NT2/D1 (cell line): ENCODE measurements around the gene STX8.

Source experiments
- SUZ12 ChIP-seq: IDR thresholded peaks from 2 replicates; pipeline ENCODE4 v1.6.1; 2011; ENCODE audit not compliant: insufficient read length, insufficient read depth; ENCODE audit errors: extremely low read depth
- ZNF274 ChIP-seq: IDR thresholded peaks from 2 replicates; pipeline ENCODE4 v1.6.1; 2011; ENCODE audit warnings: mild to moderate bottlenecking, low read depth, low read length

GRCh38 chr17:9232591-9233270 lies 342.9 kb downstream of the STX8 start:
- TF ChIP-seq SUZ12 (no peak), ZNF274 (no peak)
